ENCODE data around the gene POLR2M.
A peak's percentile ranks its signal among the peaks of the same experiment; 100 is the strongest.

POLR2M gene

GRCh38 chr15:57663262-57663661 lies 43.3 kb upstream of the POLR2M start:
- Histone ChIP-seq H2AFZ (ENCODE audit: insufficient read depth, low read length, poor library complexity) (no peak overlapping the region), H4K8ac (ENCODE audit: low read depth, low read length) (no peak overlapping the region), H3K14ac (ENCODE audit: low read length) (no peak overlapping the region), H3K79me2 (ENCODE audit: control insufficient read depth, insufficient read depth, low read length, poor library complexity) (no peaks in the 10 kb centered on the region), H3K4me1 (ENCODE audit: control insufficient read depth in 1 of 2, insufficient read depth in 2 of 2, low read length in 2 of 2) (peaks cover 0 to 2% of the 10 kb centered on the region in 2 experiments), H3K4ac (ENCODE audit: low read depth, low read length) (no peak overlapping the region), H3K4me3 (ENCODE audit: low read depth, low read length) (no peak overlapping the region), H3K27ac (ENCODE audit: low read depth, low read length) (no peak overlapping the region), H2AK5ac (ENCODE audit: low read length) (no peak overlapping the region), H2BK12ac (ENCODE audit: low read length) (no peak overlapping the region), H4K91ac (ENCODE audit: low read depth, low read length) (no peak overlapping the region), H3K9me3 (ENCODE audit: insufficient read depth, low read depth, low read length) (no peaks in the 10 kb centered on the region), H3K18ac (ENCODE audit: low read length) (no peak overlapping the region), H3K36me3 (ENCODE audit: control insufficient read depth in 1 of 2, insufficient read depth in 2 of 2, low read length in 2 of 2) (no peaks in the 10 kb centered on the region), H3K23ac (ENCODE audit: low read length) (no peak overlapping the region), H4K12ac (ENCODE audit: low read depth, low read length) (no peak overlapping the region), H2BK120ac (ENCODE audit: insufficient read depth, low read length, poor library complexity) (no peak overlapping the region), H3K4me2 (ENCODE audit: low read length) (no peak overlapping the region), H3K79me1 (ENCODE audit: low read length) (no peaks in the 10 kb centered on the region), H3K9ac (ENCODE audit: low read length) (peak overlapping the region; percentile 52), H2BK5ac (ENCODE audit: low read depth, low read length, poor library complexity) (no peak overlapping the region), H3K27me3 (ENCODE audit: insufficient read depth, low read length) (no peaks in the 10 kb centered on the region)
- no CpG with 5 or more reads among the region's 2 CpGs for WGBS (ENCODE audit: extremely low coverage, insufficient coverage, insufficient read length)
- no peak for DNase-seq

- no CpG with 5 or more reads among the region's 2 CpGs for WGBS (ENCODE audit: extremely low coverage, insufficient coverage, insufficient read length)
These were observed 41.3 kb upstream of the POLR2M start for GRCh38 chr15:57665194-57665593.

DNA sequence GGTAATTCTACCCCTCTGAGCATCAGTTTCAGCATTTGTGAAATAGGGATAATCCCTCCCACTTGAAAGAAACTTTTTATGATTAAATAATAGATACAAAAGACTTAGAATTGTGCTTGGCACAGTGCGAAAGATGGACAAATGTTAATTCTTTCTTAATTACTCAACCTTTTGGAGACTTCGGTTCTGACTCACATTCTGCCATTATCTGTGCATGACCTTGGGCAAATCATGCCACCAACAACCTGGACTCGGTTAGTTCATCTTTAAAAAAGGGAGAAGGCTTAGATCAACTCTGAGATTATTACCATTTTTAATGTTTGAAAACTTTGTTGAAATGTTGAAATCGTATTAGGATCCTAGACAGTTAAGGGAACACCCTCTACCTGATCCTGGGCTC lies 40.6 kb upstream of the POLR2M start:
- Histone ChIP-seq H3K79me1 (ENCODE audit: low read length) (no peaks in the 10 kb centered on the region), H3K36me3 (ENCODE audit: control insufficient read depth in 1 of 2, insufficient read depth in 2 of 2, low read length in 2 of 2) (no peaks in the 10 kb centered on the region), H3K27me3 (ENCODE audit: insufficient read depth, low read length) (no peaks in the 10 kb centered on the region), H3K4ac (ENCODE audit: low read depth, low read length) (no peak overlapping the region), H4K91ac (ENCODE audit: low read depth, low read length) (no peak overlapping the region), H3K4me1 (ENCODE audit: control insufficient read depth in 1 of 2, insufficient read depth in 2 of 2, low read length in 2 of 2) (peaks cover 0 to 2% of the 10 kb centered on the region in 2 experiments), H4K8ac (ENCODE audit: low read depth, low read length) (no peak overlapping the region), H3K9ac (ENCODE audit: low read length) (no peak overlapping the region), H3K4me2 (ENCODE audit: low read length) (no peak overlapping the region), H3K18ac (ENCODE audit: low read length) (no peak overlapping the region), H2BK120ac (ENCODE audit: insufficient read depth, low read length, poor library complexity) (no peak overlapping the region), H3K27ac (ENCODE audit: low read depth, low read length) (no peak overlapping the region), H2BK12ac (ENCODE audit: low read length) (no peak overlapping the region), H3K14ac (ENCODE audit: low read length) (no peak overlapping the region), H2BK5ac (ENCODE audit: low read depth, low read length, poor library complexity) (no peak overlapping the region), H3K9me3 (ENCODE audit: insufficient read depth, low read depth, low read length) (no peaks in the 10 kb centered on the region), H2AK5ac (ENCODE audit: low read length) (no peak overlapping the region), H3K23ac (ENCODE audit: low read length) (no peak overlapping the region), H3K4me3 (ENCODE audit: low read depth, low read length) (no peak overlapping the region), H2AFZ (ENCODE audit: insufficient read depth, low read length, poor library complexity) (no peak overlapping the region), H4K12ac (ENCODE audit: low read depth, low read length) (no peak overlapping the region), H3K79me2 (ENCODE audit: control insufficient read depth, insufficient read depth, low read length, poor library complexity) (no peaks in the 10 kb centered on the region)
- WGBS (ENCODE audit: extremely low coverage, insufficient coverage, insufficient read length) = no CpG with 5 or more reads among the region's 4 CpGs
- peak in 1 of 2 donors; percentile 36 for DNase-seq

More at GRCh38 chr15:57665194-57665593, 41.3 kb upstream of the POLR2M start:
- no peak for DNase-seq
- H3K27ac ChIP-seq (ENCODE audit: low read depth, low read length) = no peak overlapping the region
- H4K91ac ChIP-seq (ENCODE audit: low read depth, low read length) = no peak overlapping the region
- H3K79me2 ChIP-seq (ENCODE audit: control insufficient read depth, insufficient read depth, low read length, poor library complexity) = no peaks in the 10 kb centered on the region
- H3K23ac ChIP-seq (ENCODE audit: low read length) = no peak overlapping the region
- H3K36me3 ChIP-seq (ENCODE audit: control insufficient read depth in 1 of 2, insufficient read depth in 2 of 2, low read length in 2 of 2) = no peaks in the 10 kb centered on the region
- H4K12ac ChIP-seq (ENCODE audit: low read depth, low read length) = no peak overlapping the region
- peaks cover 0 to 2% of the 10 kb centered on the region in 2 experiments for H3K4me1 ChIP-seq (ENCODE audit: control insufficient read depth in 1 of 2, insufficient read depth in 2 of 2, low read length in 2 of 2)
- H2BK120ac ChIP-seq (ENCODE audit: insufficient read depth, low read length, poor library complexity) = no peak overlapping the region
- no peak overlapping the region for H2AFZ ChIP-seq (ENCODE audit: insufficient read depth, low read length, poor library complexity)
- H3K4ac ChIP-seq (ENCODE audit: low read depth, low read length) = no peak overlapping the region
- no peak overlapping the region for H2BK5ac ChIP-seq (ENCODE audit: low read depth, low read length, poor library complexity)
- no peaks in the 10 kb centered on the region for H3K79me1 ChIP-seq (ENCODE audit: low read length)
- H2BK12ac ChIP-seq (ENCODE audit: low read length) = no peak overlapping the region
- no peak overlapping the region for H3K18ac ChIP-seq (ENCODE audit: low read length)
- H3K9ac ChIP-seq (ENCODE audit: low read length) = no peak overlapping the region
- H3K14ac ChIP-seq (ENCODE audit: low read length) = no peak overlapping the region
- no peak overlapping the region for H2AK5ac ChIP-seq (ENCODE audit: low read length)
- H3K27me3 ChIP-seq (ENCODE audit: insufficient read depth, low read length) = no peaks in the 10 kb centered on the region
- no peak overlapping the region for H3K4me3 ChIP-seq (ENCODE audit: low read depth, low read length)
- H3K4me2 ChIP-seq (ENCODE audit: low read length) = no peak overlapping the region
- no peaks in the 10 kb centered on the region for H3K9me3 ChIP-seq (ENCODE audit: insufficient read depth, low read depth, low read length)
- H4K8ac ChIP-seq (ENCODE audit: low read depth, low read length) = no peak overlapping the region

DNA sequence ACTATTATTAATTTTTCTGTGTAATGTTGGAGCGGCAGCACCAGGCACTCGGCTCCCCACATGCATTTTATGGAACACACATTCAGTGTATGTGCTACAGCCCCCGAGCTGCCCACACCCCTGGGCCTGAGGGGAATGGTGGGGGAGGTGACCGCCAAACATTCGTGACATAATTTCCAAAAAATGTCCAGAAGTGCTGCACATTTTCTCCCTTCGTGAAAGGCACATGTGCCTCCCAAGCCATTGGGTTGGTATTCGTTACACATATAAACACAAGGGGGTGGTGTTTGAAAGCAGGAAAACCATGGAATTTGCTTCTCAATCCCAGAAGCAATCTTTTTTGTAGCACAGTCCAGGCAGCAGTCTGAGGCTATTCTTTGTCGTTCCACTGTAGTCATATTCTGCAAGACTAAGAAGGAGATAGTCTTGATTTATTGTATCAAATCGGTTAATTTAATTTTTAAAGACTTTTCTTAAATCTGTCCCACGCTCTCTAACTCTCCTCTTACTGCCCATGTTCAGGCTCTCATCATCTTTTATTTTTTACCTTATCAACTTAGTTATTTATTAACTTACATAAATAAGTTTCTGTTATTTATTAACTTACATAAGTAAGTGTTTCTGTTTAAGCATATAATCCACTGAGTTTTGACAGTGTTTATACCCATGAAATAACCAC lies 39.2 kb upstream of the POLR2M start:
- peak; percentile 38 to 78 for DNase-seq
- Histone ChIP-seq H3K18ac (ENCODE audit: low read length) (no peak overlapping the region), H4K8ac (ENCODE audit: low read depth, low read length) (no peak overlapping the region), H3K4me1 (ENCODE audit: control insufficient read depth in 1 of 2, insufficient read depth in 2 of 2, low read length in 2 of 2) (peaks cover 0 to 2% of the 10 kb centered on the region in 2 experiments), H3K9me3 (ENCODE audit: insufficient read depth, low read depth, low read length) (no peaks in the 10 kb centered on the region), H3K27ac (ENCODE audit: low read depth, low read length) (no peak overlapping the region), H3K23ac (ENCODE audit: low read length) (no peak overlapping the region), H2BK5ac (ENCODE audit: low read depth, low read length, poor library complexity) (no peak overlapping the region), H2AK5ac (ENCODE audit: low read length) (no peak overlapping the region), H2BK12ac (ENCODE audit: low read length) (no peak overlapping the region), H3K14ac (ENCODE audit: low read length) (no peak overlapping the region), H4K91ac (ENCODE audit: low read depth, low read length) (no peak overlapping the region), H3K27me3 (ENCODE audit: insufficient read depth, low read length) (no peaks in the 10 kb centered on the region), H3K79me2 (ENCODE audit: control insufficient read depth, insufficient read depth, low read length, poor library complexity) (no peaks in the 10 kb centered on the region), H3K4me3 (ENCODE audit: low read depth, low read length) (no peak overlapping the region), H4K12ac (ENCODE audit: low read depth, low read length) (no peak overlapping the region), H2BK120ac (ENCODE audit: insufficient read depth, low read length, poor library complexity) (no peak overlapping the region), H3K4me2 (ENCODE audit: low read length) (peak overlapping the region; percentile 27), H3K79me1 (ENCODE audit: low read length) (no peaks in the 10 kb centered on the region), H3K4ac (ENCODE audit: low read depth, low read length) (no peak overlapping the region), H3K36me3 (ENCODE audit: control insufficient read depth in 1 of 2, insufficient read depth in 2 of 2, low read length in 2 of 2) (no peaks in the 10 kb centered on the region), H3K9ac (ENCODE audit: low read length) (no peak overlapping the region), H2AFZ (ENCODE audit: insufficient read depth, low read length, poor library complexity) (no peak overlapping the region)
- WGBS (ENCODE audit: extremely low coverage, insufficient coverage, insufficient read length) = no CpG with 5 or more reads among the region's 10 CpGs

All from trophoblast cell (in vitro differentiated cells and primary cell).